ENCODE data around the gene ST14. TPM values are rescaled to one million over a fixed set of nuclear protein-coding genes. Genes with fewer than 3 reads are reported as not detected.
A peak's percentile ranks its signal among the peaks of the same experiment; 100 is the strongest.

ST14 gene
- polyA plus RNA-seq, 1 of the 3 experiments (the other 2 are of a cell fraction): not detected

DNA sequence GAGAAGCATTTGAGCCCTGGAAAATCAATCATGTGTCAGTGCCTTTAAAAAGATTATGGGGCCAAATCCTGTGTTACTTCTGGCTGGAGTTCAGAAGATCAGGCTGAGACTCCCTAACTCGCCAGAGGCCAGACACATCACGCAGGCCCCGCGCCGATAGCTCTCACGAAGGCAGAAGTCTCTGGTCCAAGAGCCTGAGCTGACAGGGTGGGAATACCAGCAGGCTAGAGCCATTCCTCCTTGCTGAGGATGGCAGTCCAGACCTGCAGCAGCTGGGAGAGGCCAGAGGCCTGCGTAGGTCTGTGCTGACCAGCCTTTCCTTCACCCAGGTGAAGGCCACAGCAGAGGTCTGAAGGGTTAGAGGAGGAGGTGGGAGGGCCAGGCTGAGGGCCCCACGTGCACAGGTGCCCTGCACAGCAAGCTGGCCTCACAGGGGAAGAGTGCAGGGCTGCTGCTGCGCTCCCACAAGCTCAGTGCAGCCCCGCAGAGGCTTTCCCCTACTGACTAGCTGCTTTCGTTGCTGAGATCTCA lies 52.9 kb downstream of the ST14 start:
- 29% methylated on average over 9 of the region's 11 CpGs for WGBS (ENCODE audit: low lambda C conversion rate)
- no peak overlapping the region for H3K4me3 ChIP-seq (ENCODE audit: low read depth in 2 of 2, low read length in 1 of 2)
- H3K27ac ChIP-seq (ENCODE audit: low read depth in 2 of 2, low read length in 1 of 2): no peak overlapping the region
- H3K4me2 ChIP-seq: peak overlapping the region; percentile 39; the same call in 1 of the 2 replicates
- POLR2A ChIA-PET: interaction anchor here (1.0 kb wide), 1 partner anchor 650 kb away, joined by 4 read pairs; no protein-coding TSS in a partner anchor
- peaks cover 20% of the 10 kb centered on the region for H3K27me3 ChIP-seq (ENCODE audit: insufficient read depth)
- no peak for TF ChIP-seq CHD2 (IDR thresholded peaks at IDR 0.05; ENCODE audit: low read length, partially characterized antibody)
- TF ChIP-seq, protein P1, sequence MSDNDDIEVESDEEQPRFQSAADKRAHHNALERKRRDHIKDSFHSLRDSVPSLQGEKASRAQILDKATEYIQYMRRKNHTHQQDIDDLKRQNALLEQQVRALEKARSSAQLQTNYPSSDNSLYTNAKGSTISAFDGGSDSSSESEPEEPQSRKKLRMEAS (IDR thresholded peaks at IDR 0.05; ENCODE audit: low read depth): no peak
- TF ChIP-seq, protein P2, sequence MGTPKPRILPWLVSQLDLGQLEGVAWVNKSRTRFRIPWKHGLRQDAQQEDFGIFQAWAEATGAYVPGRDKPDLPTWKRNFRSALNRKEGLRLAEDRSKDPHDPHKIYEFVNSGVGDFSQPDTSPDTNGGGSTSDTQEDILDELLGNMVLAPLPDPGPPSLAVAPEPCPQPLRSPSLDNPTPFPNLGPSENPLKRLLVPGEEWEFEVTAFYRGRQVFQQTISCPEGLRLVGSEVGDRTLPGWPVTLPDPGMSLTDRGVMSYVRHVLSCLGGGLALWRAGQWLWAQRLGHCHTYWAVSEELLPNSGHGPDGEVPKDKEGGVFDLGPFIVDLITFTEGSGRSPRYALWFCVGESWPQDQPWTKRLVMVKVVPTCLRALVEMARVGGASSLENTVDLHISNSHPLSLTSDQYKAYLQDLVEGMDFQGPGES (IDR thresholded peaks at IDR 0.05; ENCODE audit: low read depth, low read length): no peak
- TF ChIP-seq FOXJ3 (CRISPR knock-in tag; IDR thresholded peaks at IDR 0.05): no peak
- no peak for TF ChIP-seq YY1 (IDR thresholded peaks at IDR 0.05; ENCODE audit: low read depth)
- TF ChIP-seq JUND (IDR thresholded peaks at IDR 0.05): no peak
- TF ChIP-seq ELF1 (IDR thresholded peaks at IDR 0.05): no peak
- CTCF ChIA-PET: interaction anchor here (0.6 to 1.7 kb wide), 34 partner anchors 9 to 682 kb away, joined by 3 to 27 read pairs (median 4); no protein-coding TSS in a partner anchor
- no peaks in the 10 kb centered on the region for H3F3A ChIP-seq (replicated peaks; ENCODE audit: insufficient read depth)
- no peaks in the 10 kb centered on the region for H3K9me3 ChIP-seq
- H3K36me3 ChIP-seq (replicated peaks in 1 of 2; ENCODE audit: control insufficient read depth in 1 of 2, insufficient read depth in 2 of 2, low read length in 1 of 2): no peaks in the 10 kb centered on the region
- no peak overlapping the region for H3K9ac ChIP-seq
- no peaks in the 10 kb centered on the region for H3K9me2 ChIP-seq
- no peaks in the 10 kb centered on the region for H4K20me1 ChIP-seq (ENCODE audit: insufficient read depth)
- DNase-seq: peak; percentile 41
- no peak overlapping the region for H2AFZ ChIP-seq (ENCODE audit: low read depth)
- H3K4me1 ChIP-seq (ENCODE audit: control insufficient read depth in 1 of 2, insufficient read depth in 2 of 2, low read depth in 1 of 2, low read length in 1 of 2): peaks cover 0 to 7% of the 10 kb centered on the region in 2 experiments; a peak in 1 of 4 replicates
- no peaks in the 10 kb centered on the region for H3K79me2 ChIP-seq (ENCODE audit: insufficient read depth)

DNA sequence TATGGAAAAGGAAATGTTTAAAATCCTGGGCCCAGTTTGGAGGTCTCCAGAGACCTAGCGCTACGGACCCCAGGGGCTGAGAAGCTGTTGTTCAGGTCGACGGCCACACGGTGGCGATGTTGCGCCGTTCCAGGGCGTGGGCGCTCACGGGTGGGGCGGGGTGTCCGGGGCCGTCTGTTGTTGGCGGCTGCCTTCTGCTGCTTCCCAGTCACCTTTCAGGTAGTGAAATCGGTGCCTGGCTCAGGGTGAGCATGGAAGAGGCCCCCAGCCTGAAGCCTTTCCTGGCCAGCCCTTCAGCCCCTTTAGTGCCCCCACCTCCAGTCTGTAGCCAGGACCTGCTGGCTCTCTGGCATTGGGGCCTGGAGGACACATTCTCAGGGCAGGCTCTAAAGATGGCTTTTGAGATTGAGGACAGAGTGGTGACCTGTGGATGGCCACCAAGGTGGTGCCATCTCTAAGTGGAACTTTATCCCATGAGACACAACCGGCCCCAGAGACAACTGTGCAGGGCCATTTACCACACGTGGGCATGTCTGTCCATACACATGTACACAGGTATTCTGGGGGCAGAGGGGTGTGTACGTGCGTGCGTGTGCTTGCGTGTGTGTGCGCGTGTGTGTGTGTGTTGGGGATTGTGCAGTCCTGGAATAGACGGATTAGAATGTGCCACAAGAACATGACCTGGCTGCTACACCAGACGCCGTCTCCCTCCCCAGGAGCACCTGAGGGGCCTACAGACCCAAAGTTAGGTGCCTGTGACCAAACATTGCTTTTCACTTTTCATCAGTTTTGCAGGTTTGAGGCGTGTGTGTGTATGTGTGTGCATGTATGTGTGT lies 53.8 kb downstream of the ST14 start:
- WGBS (ENCODE audit: low lambda C conversion rate): 43% methylated on average over 24 of the region's 28 CpGs
- peaks cover 20% of the 10 kb centered on the region for H3K27me3 ChIP-seq (ENCODE audit: insufficient read depth)
- H4K20me1 ChIP-seq (ENCODE audit: insufficient read depth): no peaks in the 10 kb centered on the region
- peak overlapping the region; percentile 9 to 30; a peak in 2 of 4 replicates for H3K4me3 ChIP-seq (ENCODE audit: low read depth in 2 of 2, low read length in 1 of 2)
- peak; percentile 94 for DNase-seq
- no peak overlapping the region for H3K9ac ChIP-seq
- no peaks in the 10 kb centered on the region for H3F3A ChIP-seq (replicated peaks; ENCODE audit: insufficient read depth)
- no peaks in the 10 kb centered on the region for H3K9me2 ChIP-seq
- no peak overlapping the region for H2AFZ ChIP-seq (ENCODE audit: low read depth)
- ChIA-PET CTCF (interaction anchor here (0.6 to 1.7 kb wide), 34 partner anchors 8 to 681 kb away, joined by 3 to 27 read pairs (median 4); no protein-coding TSS in a partner anchor), POLR2A (interaction anchor here (1.0 kb wide), 1 partner anchor 649 kb away, joined by 4 read pairs; no protein-coding TSS in a partner anchor)
- H3K9me3 ChIP-seq: no peaks in the 10 kb centered on the region
- no peaks in the 10 kb centered on the region for H3K79me2 ChIP-seq (ENCODE audit: insufficient read depth)
- H3K4me1 ChIP-seq (ENCODE audit: control insufficient read depth in 1 of 2, insufficient read depth in 2 of 2, low read depth in 1 of 2, low read length in 1 of 2): peaks cover 0 to 7% of the 10 kb centered on the region in 2 experiments; a peak in 1 of 4 replicates
- H3K36me3 ChIP-seq (replicated peaks in 1 of 2; ENCODE audit: control insufficient read depth in 1 of 2, insufficient read depth in 2 of 2, low read length in 1 of 2): no peaks in the 10 kb centered on the region
- H3K27ac ChIP-seq (ENCODE audit: low read depth in 2 of 2, low read length in 1 of 2): no peak overlapping the region
- peak; percentile 87 for TF ChIP-seq RAD21 (IDR thresholded peaks at IDR 0.05; ENCODE audit: low read length)
- TF ChIP-seq, protein P3, sequence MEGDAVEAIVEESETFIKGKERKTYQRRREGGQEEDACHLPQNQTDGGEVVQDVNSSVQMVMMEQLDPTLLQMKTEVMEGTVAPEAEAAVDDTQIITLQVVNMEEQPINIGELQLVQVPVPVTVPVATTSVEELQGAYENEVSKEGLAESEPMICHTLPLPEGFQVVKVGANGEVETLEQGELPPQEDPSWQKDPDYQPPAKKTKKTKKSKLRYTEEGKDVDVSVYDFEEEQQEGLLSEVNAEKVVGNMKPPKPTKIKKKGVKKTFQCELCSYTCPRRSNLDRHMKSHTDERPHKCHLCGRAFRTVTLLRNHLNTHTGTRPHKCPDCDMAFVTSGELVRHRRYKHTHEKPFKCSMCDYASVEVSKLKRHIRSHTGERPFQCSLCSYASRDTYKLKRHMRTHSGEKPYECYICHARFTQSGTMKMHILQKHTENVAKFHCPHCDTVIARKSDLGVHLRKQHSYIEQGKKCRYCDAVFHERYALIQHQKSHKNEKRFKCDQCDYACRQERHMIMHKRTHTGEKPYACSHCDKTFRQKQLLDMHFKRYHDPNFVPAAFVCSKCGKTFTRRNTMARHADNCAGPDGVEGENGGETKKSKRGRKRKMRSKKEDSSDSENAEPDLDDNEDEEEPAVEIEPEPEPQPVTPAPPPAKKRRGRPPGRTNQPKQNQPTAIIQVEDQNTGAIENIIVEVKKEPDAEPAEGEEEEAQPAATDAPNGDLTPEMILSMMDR (IDR thresholded peaks at IDR 0.05): peak; percentile 94
- TF ChIP-seq SMC3 (IDR thresholded peaks at IDR 0.05; ENCODE audit: low read depth, low read length): peak; percentile 78
- no peak for TF ChIP-seq MEF2A (IDR thresholded peaks at IDR 0.05; ENCODE audit: borderline replicate concordance, low read depth)
- H3K4me2 ChIP-seq: peak overlapping the region; percentile 39; the same call in 1 of the 2 replicates

All from SK-N-SH (cell line).